ENCODE results near the gene MYO5A.
"Not testable (repeated sequence)": the region's sequence is repeated elsewhere in the genome, so short reads cannot be mapped to it uniquely, and the experiment has no call there.

MYO5A gene

GRCh38 chr15:52448011-52448890, 80.4 kb downstream of the MYO5A start:
- H3K9ac ChIP-seq (ENCODE audit: low read length) = no peak overlapping the region
- H3K4me3 ChIP-seq (ENCODE audit: low read depth in 1 of 2, low read length in 2 of 2) = no peak overlapping the region
- no peak overlapping the region for H3K27ac ChIP-seq (ENCODE audit: low read depth, low read length)
- H3K36me3 ChIP-seq (ENCODE audit: insufficient read depth, low read length) = no peaks in the 10 kb centered on the region
- H3K27me3 ChIP-seq (ENCODE audit: control insufficient read depth in 1 of 2, insufficient read depth in 2 of 2, low read length in 2 of 2) = no peaks in the 10 kb centered on the region
- no peaks in the 10 kb centered on the region for H3K9me3 ChIP-seq (ENCODE audit: low read length)
- peaks cover 14% of the 10 kb centered on the region for H3K4me1 ChIP-seq (ENCODE audit: insufficient read depth, low read length)

DNA sequence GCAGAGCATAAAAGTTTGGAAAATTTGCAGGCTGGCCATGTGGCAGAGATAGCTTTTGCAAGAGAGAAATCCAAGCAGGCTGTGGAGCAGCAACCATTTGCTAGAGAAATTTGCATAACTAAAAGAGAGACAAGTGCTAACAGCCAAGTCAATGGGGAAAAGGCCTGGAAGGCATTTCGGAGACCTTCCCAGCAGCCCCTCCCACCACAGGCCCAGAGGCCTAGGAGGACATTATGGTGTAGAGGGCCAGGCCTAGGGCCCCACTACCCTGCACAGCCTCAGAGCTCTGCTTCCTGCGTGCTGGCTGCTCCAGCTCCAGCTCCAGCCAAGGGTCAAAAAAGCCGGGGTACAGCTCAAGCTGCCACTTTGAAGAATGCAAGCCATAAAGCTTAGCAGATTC, 82.7 kb downstream of the MYO5A start:
- H3K4me3 ChIP-seq (ENCODE audit: low read depth in 1 of 2, low read length in 2 of 2) = no peak overlapping the region
- H3K27me3 ChIP-seq (ENCODE audit: control insufficient read depth in 1 of 2, insufficient read depth in 2 of 2, low read length in 2 of 2) = no peaks in the 10 kb centered on the region
- H3K36me3 ChIP-seq (ENCODE audit: insufficient read depth, low read length) = no peaks in the 10 kb centered on the region
- H3K4me1 ChIP-seq (ENCODE audit: insufficient read depth, low read length) = peaks cover 14% of the 10 kb centered on the region
- H3K27ac ChIP-seq (ENCODE audit: low read depth, low read length) = no peak overlapping the region
- no peaks in the 10 kb centered on the region for H3K9me3 ChIP-seq (ENCODE audit: low read length)
- H3K9ac ChIP-seq (ENCODE audit: low read length) = no peak overlapping the region

DNA sequence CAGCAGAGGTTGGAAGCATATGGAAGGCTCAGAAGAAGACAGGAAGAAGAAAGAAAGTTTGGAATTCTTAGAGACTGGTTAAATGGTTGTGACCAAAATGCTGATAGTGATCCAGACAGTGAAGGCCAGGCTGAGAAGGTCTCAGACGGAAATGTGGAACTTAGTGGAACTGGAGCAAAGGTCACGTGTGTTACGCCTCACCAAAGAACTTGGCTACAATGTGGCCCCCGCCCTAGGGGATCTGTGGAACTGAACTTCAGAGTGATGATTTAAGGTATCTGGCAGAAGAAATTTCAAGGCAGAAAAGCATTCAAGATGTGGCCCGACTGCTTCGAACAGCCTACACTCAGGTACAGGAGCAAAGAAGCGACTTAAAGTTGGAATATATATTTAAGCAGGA, 83.1 kb downstream of the MYO5A start:
- Histone ChIP-seq H3K36me3 (ENCODE audit: insufficient read depth, low read length) (no peaks in the 10 kb centered on the region), H3K9me3 (ENCODE audit: low read length) (no peaks in the 10 kb centered on the region), H3K27ac (ENCODE audit: low read depth, low read length) (no peak overlapping the region), H3K27me3 (ENCODE audit: control insufficient read depth in 1 of 2, insufficient read depth in 2 of 2, low read length in 2 of 2) (no peaks in the 10 kb centered on the region), H3K9ac (ENCODE audit: low read length) (no peak overlapping the region), H3K4me1 (ENCODE audit: insufficient read depth, low read length) (peaks cover 14% of the 10 kb centered on the region), H3K4me3 (ENCODE audit: low read depth in 1 of 2, low read length in 2 of 2) (no peak overlapping the region)

- not testable (repeated sequence) for H3K9me3 ChIP-seq (ENCODE audit: low read length); H3K36me3 ChIP-seq (ENCODE audit: insufficient read depth, low read length); H3K9ac ChIP-seq (ENCODE audit: low read length); H3K27ac ChIP-seq (ENCODE audit: low read depth, low read length); H3K27me3 ChIP-seq (ENCODE audit: control insufficient read depth in 1 of 2, insufficient read depth in 2 of 2, low read length in 2 of 2); H3K4me3 ChIP-seq (ENCODE audit: low read depth in 1 of 2, low read length in 2 of 2)
- peaks cover 12% of the 10 kb centered on the region for H3K4me1 ChIP-seq (ENCODE audit: insufficient read depth, low read length)
Observed at GRCh38 chr15:52443205-52443604, 85.5 kb downstream of the MYO5A start.

DNA sequence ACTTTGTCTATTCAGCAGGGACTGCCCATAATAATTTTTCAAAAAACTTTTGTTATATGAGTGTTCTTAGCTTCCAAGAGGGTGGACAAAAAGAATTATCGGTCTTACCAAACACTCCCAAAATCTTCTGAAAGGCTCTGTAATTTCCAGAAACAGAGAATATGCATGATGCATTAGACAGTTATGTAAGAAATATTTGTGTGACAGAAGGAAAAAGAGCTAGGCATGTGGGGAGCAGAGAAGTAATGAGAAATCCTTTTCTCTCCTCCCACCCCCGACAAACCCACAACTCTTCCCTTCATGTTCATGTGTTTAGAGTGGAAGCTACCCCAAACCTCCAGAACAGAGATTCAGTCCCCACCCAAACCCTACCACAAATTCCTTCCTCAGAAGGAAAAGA, 86.8 kb downstream of the MYO5A start:
- H3K4me3 ChIP-seq (ENCODE audit: low read depth in 1 of 2, low read length in 2 of 2) = no peak overlapping the region
- H3K27me3 ChIP-seq (ENCODE audit: control insufficient read depth in 1 of 2, insufficient read depth in 2 of 2, low read length in 2 of 2) = no peaks in the 10 kb centered on the region
- no peak overlapping the region for H3K9ac ChIP-seq (ENCODE audit: low read length)
- no peaks in the 10 kb centered on the region for H3K36me3 ChIP-seq (ENCODE audit: insufficient read depth, low read length)
- H3K9me3 ChIP-seq (ENCODE audit: low read length) = no peaks in the 10 kb centered on the region
- no peak overlapping the region for H3K27ac ChIP-seq (ENCODE audit: low read depth, low read length)
- H3K4me1 ChIP-seq (ENCODE audit: insufficient read depth, low read length) = peaks cover 4% of the 10 kb centered on the region

GRCh38 chr15:52440946-52441345, 87.7 kb downstream of the MYO5A start:
- H3K9ac ChIP-seq (ENCODE audit: low read length) = no peak overlapping the region
- H3K4me1 ChIP-seq (ENCODE audit: insufficient read depth, low read length) = peaks cover 3% of the 10 kb centered on the region
- H3K9me3 ChIP-seq (ENCODE audit: low read length) = no peaks in the 10 kb centered on the region
- no peak overlapping the region for H3K27ac ChIP-seq (ENCODE audit: low read depth, low read length)
- H3K27me3 ChIP-seq (ENCODE audit: control insufficient read depth in 1 of 2, insufficient read depth in 2 of 2, low read length in 2 of 2) = no peaks in the 10 kb centered on the region
- H3K36me3 ChIP-seq (ENCODE audit: insufficient read depth, low read length) = no peaks in the 10 kb centered on the region
- H3K4me3 ChIP-seq (ENCODE audit: low read depth in 1 of 2, low read length in 2 of 2) = no peak overlapping the region

GRCh38 chr15:52440414-52440813, 88.3 kb downstream of the MYO5A start:
- H3K36me3 ChIP-seq (ENCODE audit: insufficient read depth, low read length) = no peaks in the 10 kb centered on the region
- H3K9ac ChIP-seq (ENCODE audit: low read length) = no peak overlapping the region
- no peak overlapping the region for H3K4me3 ChIP-seq (ENCODE audit: low read depth in 1 of 2, low read length in 2 of 2)
- no peaks in the 10 kb centered on the region for H3K27me3 ChIP-seq (ENCODE audit: control insufficient read depth in 1 of 2, insufficient read depth in 2 of 2, low read length in 2 of 2)
- H3K4me1 ChIP-seq (ENCODE audit: insufficient read depth, low read length) = no peaks in the 10 kb centered on the region
- no peak overlapping the region for H3K27ac ChIP-seq (ENCODE audit: low read depth, low read length)
- no peaks in the 10 kb centered on the region for H3K9me3 ChIP-seq (ENCODE audit: low read length)

GRCh38 chr15:52439470-52439869, 89.2 kb downstream of the MYO5A start:
- Histone ChIP-seq H3K27ac (ENCODE audit: low read depth, low read length) (no peak overlapping the region), H3K9me3 (ENCODE audit: low read length) (no peaks in the 10 kb centered on the region), H3K9ac (ENCODE audit: low read length) (no peak overlapping the region), H3K36me3 (ENCODE audit: insufficient read depth, low read length) (no peaks in the 10 kb centered on the region), H3K4me1 (ENCODE audit: insufficient read depth, low read length) (no peaks in the 10 kb centered on the region), H3K4me3 (ENCODE audit: low read depth in 1 of 2, low read length in 2 of 2) (no peak overlapping the region), H3K27me3 (ENCODE audit: control insufficient read depth in 1 of 2, insufficient read depth in 2 of 2, low read length in 2 of 2) (no peaks in the 10 kb centered on the region)

DNA sequence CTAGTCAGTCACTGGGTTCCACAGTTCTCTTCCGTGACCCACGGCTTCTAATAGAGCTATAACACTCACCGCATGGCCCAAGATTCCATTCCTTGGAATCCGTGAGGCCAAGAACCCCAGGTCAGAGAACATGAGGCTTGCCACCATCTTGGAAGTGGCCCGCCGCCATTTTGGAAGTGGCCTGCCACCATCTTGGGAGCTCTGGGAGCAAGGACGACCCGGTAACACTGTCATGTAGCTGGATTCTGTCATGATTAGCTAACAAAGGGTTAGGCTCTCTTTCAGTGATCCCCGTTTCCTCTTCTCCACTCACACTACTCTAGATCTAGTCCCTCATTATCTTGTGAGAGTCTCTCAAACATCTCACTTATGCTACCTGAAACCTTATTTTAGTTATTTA, 89.6 kb downstream of the MYO5A start:
- not testable (repeated sequence) for H3K27me3 ChIP-seq (ENCODE audit: control insufficient read depth in 1 of 2, insufficient read depth in 2 of 2, low read length in 2 of 2); H3K27ac ChIP-seq (ENCODE audit: low read depth, low read length); H3K4me3 ChIP-seq (ENCODE audit: low read depth in 1 of 2, low read length in 2 of 2); H3K36me3 ChIP-seq (ENCODE audit: insufficient read depth, low read length); H3K9ac ChIP-seq (ENCODE audit: low read length); H3K9me3 ChIP-seq (ENCODE audit: low read length); H3K4me1 ChIP-seq (ENCODE audit: insufficient read depth, low read length)

DNA sequence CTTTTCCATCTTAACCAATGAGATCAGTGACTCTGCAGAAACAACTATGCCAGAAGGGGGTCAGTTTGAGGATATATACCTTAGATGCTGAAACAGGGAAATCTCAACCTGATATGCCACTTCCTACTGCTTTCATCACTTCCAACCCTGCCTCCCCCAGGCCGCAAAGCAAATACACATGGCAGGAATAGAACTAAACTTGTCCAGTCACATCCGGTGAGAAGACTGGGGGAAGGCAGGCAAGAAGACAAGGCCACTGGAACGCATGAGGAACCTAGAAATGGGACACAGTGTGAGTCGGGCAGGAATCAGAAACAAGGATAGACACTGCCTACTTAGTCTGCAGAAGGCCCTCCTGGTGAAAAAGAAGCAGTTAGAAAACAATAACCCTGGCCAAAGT, 90.6 kb downstream of the MYO5A start:
- Histone ChIP-seq H3K4me3 (ENCODE audit: low read depth in 1 of 2, low read length in 2 of 2) (no peak overlapping the region), H3K27me3 (ENCODE audit: control insufficient read depth in 1 of 2, insufficient read depth in 2 of 2, low read length in 2 of 2) (no peaks in the 10 kb centered on the region), H3K27ac (ENCODE audit: low read depth, low read length) (no peak overlapping the region), H3K9ac (ENCODE audit: low read length) (no peak overlapping the region), H3K36me3 (ENCODE audit: insufficient read depth, low read length) (no peaks in the 10 kb centered on the region), H3K4me1 (ENCODE audit: insufficient read depth, low read length) (no peaks in the 10 kb centered on the region), H3K9me3 (ENCODE audit: low read length) (no peaks in the 10 kb centered on the region)

GRCh38 chr15:52437646-52438045, 91.0 kb downstream of the MYO5A start:
- no peak overlapping the region for H3K27ac ChIP-seq (ENCODE audit: low read depth, low read length)
- no peak overlapping the region for H3K9ac ChIP-seq (ENCODE audit: low read length)
- no peaks in the 10 kb centered on the region for H3K4me1 ChIP-seq (ENCODE audit: insufficient read depth, low read length)
- no peak overlapping the region for H3K4me3 ChIP-seq (ENCODE audit: low read depth in 1 of 2, low read length in 2 of 2)
- no peaks in the 10 kb centered on the region for H3K27me3 ChIP-seq (ENCODE audit: control insufficient read depth in 1 of 2, insufficient read depth in 2 of 2, low read length in 2 of 2)
- no peaks in the 10 kb centered on the region for H3K9me3 ChIP-seq (ENCODE audit: low read length)
- no peaks in the 10 kb centered on the region for H3K36me3 ChIP-seq (ENCODE audit: insufficient read depth, low read length)

- no peak overlapping the region for H3K27ac ChIP-seq (ENCODE audit: low read depth, low read length)
- no peaks in the 10 kb centered on the region for H3K27me3 ChIP-seq (ENCODE audit: control insufficient read depth in 1 of 2, insufficient read depth in 2 of 2, low read length in 2 of 2)
- H3K9me3 ChIP-seq (ENCODE audit: low read length) = no peaks in the 10 kb centered on the region
- no peaks in the 10 kb centered on the region for H3K4me1 ChIP-seq (ENCODE audit: insufficient read depth, low read length)
- no peak overlapping the region for H3K4me3 ChIP-seq (ENCODE audit: low read depth in 1 of 2, low read length in 2 of 2)
- H3K36me3 ChIP-seq (ENCODE audit: insufficient read depth, low read length) = no peaks in the 10 kb centered on the region
- no peak overlapping the region for H3K9ac ChIP-seq (ENCODE audit: low read length)
Observed at GRCh38 chr15:52436981-52437380, 91.7 kb downstream of the MYO5A start.

All from muscle layer of colon (tissue), 2 donors.